ENCODE data around the gene CENPP. TPM values are rescaled to one million over a fixed set of nuclear protein-coding genes. Genes with fewer than 3 reads are reported as not detected.
A peak's percentile ranks its signal among the peaks of the same experiment; 100 is the strongest.

Gene CENPP
- total and polyA plus RNA-seq, 2 donors from 2014 or later, result 1.2 to 4.2 TPM

DNA sequence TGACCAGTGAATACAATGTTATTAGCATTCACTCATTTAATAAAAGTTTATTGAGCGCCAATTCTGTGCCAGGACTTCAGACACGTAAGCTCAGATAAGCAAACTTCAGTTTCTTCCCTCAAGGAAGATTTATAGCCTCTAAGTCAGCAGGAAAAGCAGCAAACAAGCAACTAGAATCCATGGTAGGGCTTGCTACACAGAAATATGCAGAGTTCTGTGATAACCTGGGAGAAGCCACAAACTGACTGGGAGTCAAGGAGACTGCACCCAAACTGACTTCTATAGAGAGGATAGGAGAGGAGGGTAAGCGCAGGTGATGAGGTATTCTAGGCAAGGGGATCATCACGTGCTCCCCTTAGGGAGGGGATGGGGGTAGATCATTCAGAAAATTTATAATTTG, 80.1 kb downstream of the CENPP start:
- no peaks in the 10 kb centered on the region for H3K27me3 ChIP-seq (ENCODE audit: control insufficient read depth, insufficient read depth, low read length)
- H3K9me3 ChIP-seq (ENCODE audit: control insufficient read depth in 2 of 3, insufficient read depth in 1 of 3, low read length in 3 of 3), result no peaks in the 10 kb centered on the region
- H3K4me3 ChIP-seq (ENCODE audit: low read length in 3 of 3), result no peak overlapping the region
- no peak for FAIRE-seq
- no peaks in the 10 kb centered on the region for H3K36me3 ChIP-seq (ENCODE audit: control insufficient read depth in 2 of 3, insufficient read depth in 3 of 3, low read length in 3 of 3)
- H3K9ac ChIP-seq (ENCODE audit: low read length in 3 of 3), result no peak overlapping the region
- intact Hi-C loops (cut with DNase I), result no loop called here
- no peaks in the 10 kb centered on the region for H3K4me1 ChIP-seq (ENCODE audit: control insufficient read depth in 2 of 3, insufficient read depth in 2 of 3, low read depth in 1 of 3, low read length in 3 of 3)
- TF ChIP-seq, protein P1, sequence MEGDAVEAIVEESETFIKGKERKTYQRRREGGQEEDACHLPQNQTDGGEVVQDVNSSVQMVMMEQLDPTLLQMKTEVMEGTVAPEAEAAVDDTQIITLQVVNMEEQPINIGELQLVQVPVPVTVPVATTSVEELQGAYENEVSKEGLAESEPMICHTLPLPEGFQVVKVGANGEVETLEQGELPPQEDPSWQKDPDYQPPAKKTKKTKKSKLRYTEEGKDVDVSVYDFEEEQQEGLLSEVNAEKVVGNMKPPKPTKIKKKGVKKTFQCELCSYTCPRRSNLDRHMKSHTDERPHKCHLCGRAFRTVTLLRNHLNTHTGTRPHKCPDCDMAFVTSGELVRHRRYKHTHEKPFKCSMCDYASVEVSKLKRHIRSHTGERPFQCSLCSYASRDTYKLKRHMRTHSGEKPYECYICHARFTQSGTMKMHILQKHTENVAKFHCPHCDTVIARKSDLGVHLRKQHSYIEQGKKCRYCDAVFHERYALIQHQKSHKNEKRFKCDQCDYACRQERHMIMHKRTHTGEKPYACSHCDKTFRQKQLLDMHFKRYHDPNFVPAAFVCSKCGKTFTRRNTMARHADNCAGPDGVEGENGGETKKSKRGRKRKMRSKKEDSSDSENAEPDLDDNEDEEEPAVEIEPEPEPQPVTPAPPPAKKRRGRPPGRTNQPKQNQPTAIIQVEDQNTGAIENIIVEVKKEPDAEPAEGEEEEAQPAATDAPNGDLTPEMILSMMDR (IDR thresholded peaks at IDR 0.05; ENCODE audit: borderline replicate concordance, extremely low read depth, insufficient read depth), result no peak
- no peak for DNase-seq
- H3K27ac ChIP-seq (ENCODE audit: low read depth in 2 of 2, low read length in 2 of 2), result no peak overlapping the region

DNA sequence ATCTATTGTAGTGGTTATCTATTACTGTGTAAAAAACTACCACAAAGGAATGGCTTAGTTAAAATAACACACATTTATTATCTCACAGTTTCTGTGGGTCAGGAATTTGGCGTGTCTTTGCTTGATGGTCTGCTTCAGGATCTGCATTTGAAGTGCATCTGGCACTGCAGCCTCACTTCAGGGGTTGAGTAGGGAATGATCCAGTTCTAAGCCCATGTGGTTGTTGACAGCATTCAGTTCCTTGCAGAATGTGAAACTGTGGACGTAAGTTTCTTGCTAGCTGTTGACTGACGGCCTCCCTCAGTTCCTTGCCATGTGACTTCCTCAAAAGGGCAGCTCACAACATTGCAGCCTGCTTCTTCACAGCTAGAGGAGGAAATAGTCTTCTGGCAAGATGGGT, 80.7 kb downstream of the CENPP start:
- H3K4me1 ChIP-seq (ENCODE audit: control insufficient read depth in 2 of 3, insufficient read depth in 2 of 3, low read depth in 1 of 3, low read length in 3 of 3), result no peaks in the 10 kb centered on the region
- FAIRE-seq, result no peak
- TF ChIP-seq, protein P1 (IDR thresholded peaks at IDR 0.05; ENCODE audit: borderline replicate concordance, extremely low read depth, insufficient read depth), result no peak
- H3K4me3 ChIP-seq (ENCODE audit: low read length in 3 of 3), result peak overlapping the region in 1 of 3 donors; percentile 53
- no peak overlapping the region for H3K9ac ChIP-seq (ENCODE audit: low read length in 3 of 3)
- DNase-seq, result no peak
- no peaks in the 10 kb centered on the region for H3K9me3 ChIP-seq (ENCODE audit: control insufficient read depth in 2 of 3, insufficient read depth in 1 of 3, low read length in 3 of 3)
- intact Hi-C loops (cut with DNase I), result no loop called here
- no peaks in the 10 kb centered on the region for H3K36me3 ChIP-seq (ENCODE audit: control insufficient read depth in 2 of 3, insufficient read depth in 3 of 3, low read length in 3 of 3)
- no peak overlapping the region for H3K27ac ChIP-seq (ENCODE audit: low read depth in 2 of 2, low read length in 2 of 2)
- no peaks in the 10 kb centered on the region for H3K27me3 ChIP-seq (ENCODE audit: control insufficient read depth, insufficient read depth, low read length)

DNA sequence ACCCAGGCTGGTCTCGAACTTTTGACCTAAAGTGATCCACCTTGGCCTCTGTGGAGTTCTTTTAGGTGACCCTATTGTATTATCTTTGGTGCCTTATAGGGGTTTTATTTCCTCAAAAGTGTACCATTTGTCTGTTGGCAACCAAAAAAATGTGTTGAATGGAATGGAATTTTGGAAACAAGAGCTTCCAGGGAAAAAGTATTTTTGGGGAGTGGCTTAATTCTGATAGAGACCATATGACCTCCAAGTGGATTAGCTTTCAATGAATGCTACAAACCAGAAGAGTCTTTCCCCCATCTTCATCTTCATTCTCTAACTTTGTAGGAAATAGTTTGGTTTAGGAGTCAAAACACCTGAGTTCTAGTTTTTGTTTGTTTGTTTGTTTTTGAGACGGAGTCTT, 82.1 kb downstream of the CENPP start:
- TF ChIP-seq, protein P1 (IDR thresholded peaks at IDR 0.05; ENCODE audit: borderline replicate concordance, extremely low read depth, insufficient read depth), result no peak
- Histone ChIP-seq H3K4me1 (ENCODE audit: control insufficient read depth in 2 of 3, insufficient read depth in 2 of 3, low read depth in 1 of 3, low read length in 3 of 3) (no peaks in the 10 kb centered on the region), H3K27ac (ENCODE audit: low read depth in 2 of 2, low read length in 2 of 2) (no peak overlapping the region), H3K9me3 (ENCODE audit: control insufficient read depth in 2 of 3, insufficient read depth in 1 of 3, low read length in 3 of 3) (no peaks in the 10 kb centered on the region), H3K27me3 (ENCODE audit: control insufficient read depth, insufficient read depth, low read length) (no peaks in the 10 kb centered on the region), H3K9ac (ENCODE audit: low read length in 3 of 3) (no peak overlapping the region), H3K4me3 (ENCODE audit: low read length in 3 of 3) (no peak overlapping the region), H3K36me3 (ENCODE audit: control insufficient read depth in 2 of 3, insufficient read depth in 3 of 3, low read length in 3 of 3) (no peaks in the 10 kb centered on the region)
- intact Hi-C loops (cut with DNase I), result no loop called here
- DNase-seq, result no peak
- no peak for FAIRE-seq

All from kidney (tissue), 14 donors.